NCI-H2029 treated with DMSO at 0.1 percent for 48 hours (cell line): ENCODE measurements around the gene USB1.

Experiments used
- DNase-seq: peaks from one replicate; lab custom pipeline; 2025; lab: John Stamatoyannopoulos, UW

USB1 gene

DNA sequence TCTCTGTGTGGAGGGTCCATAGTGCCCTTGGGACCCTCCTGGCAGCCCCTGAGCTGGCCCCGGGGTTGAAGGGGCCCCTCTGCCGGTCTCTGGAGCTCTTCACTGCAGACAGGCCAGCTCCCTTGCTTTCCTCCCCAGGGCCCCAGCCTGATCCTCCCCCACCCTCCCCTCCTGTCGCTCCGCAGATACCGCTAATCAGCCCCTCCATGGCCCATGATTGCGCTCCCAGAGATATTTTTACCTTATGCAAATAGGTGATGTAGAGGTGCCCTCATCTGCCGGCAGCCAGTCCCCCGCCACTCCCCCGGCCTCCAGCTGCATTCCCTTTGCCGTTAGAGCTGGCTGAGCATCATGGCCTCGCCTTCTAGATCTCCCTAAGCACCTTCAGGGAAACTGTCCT lies 33.6 kb downstream of the USB1 start:
- DNase-seq: no peak

DNA sequence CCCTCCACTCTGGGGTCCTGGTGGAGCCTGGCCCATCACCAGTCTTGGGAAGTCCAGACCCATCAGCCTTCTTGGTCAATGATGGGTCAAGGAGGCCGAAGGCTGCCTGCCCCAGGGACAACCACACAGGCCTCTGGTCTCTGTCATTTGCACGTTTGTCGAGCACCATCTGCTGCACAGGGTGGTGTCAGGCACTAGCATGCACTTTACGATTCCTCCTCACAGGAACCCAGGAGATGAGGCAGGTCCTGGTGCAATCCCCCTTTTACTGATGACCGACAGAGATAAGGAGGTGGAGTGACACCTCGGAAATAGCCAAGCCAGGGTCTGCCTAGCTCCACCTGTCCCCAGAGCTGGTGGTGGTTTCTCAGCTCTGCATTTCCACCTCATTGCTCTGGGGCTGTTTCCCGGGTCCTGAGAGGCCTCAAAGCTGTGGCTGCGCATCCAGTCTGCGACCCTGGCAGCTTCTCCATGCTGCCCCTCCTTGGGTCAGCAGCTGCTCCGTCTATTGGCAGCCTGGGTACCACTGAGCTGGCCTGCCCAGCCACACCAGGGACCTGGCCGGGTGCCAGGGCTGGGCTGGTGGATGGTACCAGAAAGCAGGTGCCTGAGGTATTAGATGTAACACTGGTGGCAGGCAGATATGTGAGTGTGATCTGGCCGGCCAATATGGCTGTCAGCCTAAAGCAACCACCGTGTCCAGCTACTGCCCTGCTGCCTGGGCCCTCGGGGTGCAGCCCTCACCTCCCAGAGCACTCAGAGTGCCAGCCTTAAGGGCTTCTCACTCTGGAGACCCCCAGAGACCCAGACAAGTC lies 34.4 kb downstream of the USB1 start:
- DNase-seq: no peak

DNA sequence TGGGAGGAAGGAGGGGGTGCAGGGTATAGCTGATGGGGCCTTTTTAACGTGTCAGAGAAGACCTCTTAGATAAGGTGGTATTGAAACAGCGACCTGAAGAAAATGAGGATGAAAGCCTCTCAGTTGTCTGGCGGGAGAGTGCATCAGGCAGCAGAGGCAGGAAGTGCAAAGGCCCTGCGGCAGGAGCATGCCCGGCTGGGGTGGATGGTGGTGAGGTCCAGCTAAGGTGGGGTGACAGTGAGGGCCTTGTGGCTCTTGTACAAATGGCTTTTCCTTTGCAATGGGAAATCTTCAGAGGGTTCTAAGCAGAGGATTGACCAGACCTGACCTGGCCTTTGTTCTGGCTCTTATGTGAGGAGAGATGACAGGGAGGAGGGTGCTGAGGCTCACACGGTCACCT lies 35.7 kb downstream of the USB1 start:
- DNase-seq: no peak

GRCh38 chr16:58037365-58038057 lies 36.3 kb downstream of the USB1 start:
- DNase-seq: no peak

DNA sequence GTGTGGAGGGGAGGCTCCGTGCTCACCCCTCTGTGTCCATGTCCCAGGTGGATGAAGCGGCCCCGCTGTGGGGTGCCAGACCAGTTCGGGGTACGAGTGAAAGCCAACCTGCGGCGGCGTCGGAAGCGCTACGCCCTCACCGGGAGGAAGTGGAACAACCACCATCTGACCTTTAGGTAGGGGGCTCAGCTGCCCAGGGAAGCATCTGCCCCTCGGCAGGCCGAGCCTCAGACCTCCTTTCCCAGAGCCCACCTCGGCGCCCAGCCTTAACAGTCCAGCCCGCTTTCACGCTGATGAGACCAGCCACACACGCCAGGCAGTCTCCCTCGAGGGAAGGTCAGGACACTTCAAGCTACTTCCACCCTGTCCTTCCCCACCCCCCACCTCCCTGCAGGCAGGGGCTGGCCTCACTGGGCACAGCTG lies 37.0 kb downstream of the USB1 start:
- DNase-seq: no peak

- DNase-seq: no peak
Measured at GRCh38 chr16:58039829-58040495, 38.8 kb downstream of the USB1 start.

- DNase-seq: no peak
Measured at GRCh38 chr16:58040496-58040846, 39.3 kb downstream of the USB1 start.

- DNase-seq: no peak
Measured at GRCh38 chr16:58040945-58041627, 39.9 kb downstream of the USB1 start.

DNA sequence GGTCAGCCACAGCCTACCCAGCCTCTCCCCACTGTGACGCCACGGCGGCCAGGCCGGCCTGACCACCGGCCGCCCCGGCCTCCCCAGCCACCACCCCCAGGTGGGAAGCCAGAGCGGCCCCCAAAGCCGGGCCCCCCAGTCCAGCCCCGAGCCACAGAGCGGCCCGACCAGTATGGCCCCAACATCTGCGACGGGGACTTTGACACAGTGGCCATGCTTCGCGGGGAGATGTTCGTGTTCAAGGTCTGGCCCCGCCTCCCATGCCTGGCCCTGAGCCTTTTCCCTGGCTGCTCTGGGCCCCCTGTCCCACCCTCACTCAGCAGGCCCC lies 40.4 kb downstream of the USB1 start:
- DNase-seq: no peak

DNA sequence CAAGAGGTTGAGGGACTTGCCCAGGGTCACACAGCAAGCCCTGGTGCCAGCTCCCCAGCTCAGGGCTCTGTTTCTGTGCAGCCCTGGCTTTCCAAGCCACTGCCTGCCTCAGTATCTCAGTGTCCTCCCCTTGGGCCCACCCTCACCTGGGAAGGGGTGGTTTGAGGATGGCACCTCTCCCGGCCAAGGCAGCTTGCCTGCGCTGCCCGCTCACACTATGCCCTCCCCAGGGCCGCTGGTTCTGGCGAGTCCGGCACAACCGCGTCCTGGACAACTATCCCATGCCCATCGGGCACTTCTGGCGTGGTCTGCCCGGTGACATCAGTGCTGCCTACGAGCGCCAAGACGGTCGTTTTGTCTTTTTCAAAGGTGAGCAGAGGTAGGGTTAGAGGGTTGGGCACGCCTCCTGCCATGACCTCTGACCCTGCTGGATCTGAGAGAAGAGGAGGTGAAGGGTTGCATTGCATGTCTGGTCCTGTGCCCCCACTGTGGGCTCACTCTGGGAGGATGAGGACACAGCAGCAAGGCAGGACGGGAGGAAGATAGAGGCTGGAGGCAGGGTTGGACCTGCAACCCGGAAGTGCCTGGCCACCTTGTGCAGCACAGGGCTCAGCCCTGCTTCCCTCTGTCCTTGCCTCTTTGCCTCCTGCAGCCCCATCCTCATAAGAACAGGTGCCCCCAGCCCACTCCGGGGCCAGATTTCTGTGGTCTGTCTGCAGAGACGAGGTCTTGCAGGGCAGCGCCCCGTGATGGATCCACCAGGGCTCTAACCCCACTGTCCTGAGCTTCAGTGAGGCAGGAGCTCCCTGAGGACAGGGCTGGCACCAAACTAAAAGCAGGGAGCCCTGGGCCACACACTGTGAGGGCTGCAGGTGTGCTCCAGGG lies 41.0 kb downstream of the USB1 start:
- DNase-seq: no peak

DNA sequence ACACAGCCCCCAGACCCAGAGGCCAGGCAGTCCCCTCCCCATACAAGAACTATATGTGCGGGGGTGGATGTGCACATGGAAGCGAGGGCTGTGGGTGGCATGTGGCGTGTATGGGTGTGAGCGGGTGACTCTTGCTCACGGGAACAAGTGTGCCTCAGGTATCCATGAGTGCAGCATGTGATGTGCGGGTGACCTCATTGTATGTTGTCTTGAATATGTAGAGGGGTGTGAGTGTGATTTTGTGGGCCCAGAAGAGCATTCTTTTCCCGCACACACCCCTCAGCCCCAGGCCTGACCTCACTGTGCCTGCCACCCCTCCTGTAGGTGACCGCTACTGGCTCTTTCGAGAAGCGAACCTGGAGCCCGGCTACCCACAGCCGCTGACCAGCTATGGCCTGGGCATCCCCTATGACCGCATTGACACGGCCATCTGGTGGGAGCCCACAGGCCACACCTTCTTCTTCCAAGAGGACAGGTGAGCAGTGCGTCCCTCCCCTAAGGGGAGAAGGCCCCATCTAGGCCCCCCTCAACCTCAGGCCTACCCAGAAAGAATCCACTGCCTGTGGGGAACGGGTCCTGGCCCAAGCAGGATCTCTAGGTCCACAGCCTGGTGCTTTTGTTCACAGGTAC lies 41.8 kb downstream of the USB1 start:
- no peak for DNase-seq

DNA sequence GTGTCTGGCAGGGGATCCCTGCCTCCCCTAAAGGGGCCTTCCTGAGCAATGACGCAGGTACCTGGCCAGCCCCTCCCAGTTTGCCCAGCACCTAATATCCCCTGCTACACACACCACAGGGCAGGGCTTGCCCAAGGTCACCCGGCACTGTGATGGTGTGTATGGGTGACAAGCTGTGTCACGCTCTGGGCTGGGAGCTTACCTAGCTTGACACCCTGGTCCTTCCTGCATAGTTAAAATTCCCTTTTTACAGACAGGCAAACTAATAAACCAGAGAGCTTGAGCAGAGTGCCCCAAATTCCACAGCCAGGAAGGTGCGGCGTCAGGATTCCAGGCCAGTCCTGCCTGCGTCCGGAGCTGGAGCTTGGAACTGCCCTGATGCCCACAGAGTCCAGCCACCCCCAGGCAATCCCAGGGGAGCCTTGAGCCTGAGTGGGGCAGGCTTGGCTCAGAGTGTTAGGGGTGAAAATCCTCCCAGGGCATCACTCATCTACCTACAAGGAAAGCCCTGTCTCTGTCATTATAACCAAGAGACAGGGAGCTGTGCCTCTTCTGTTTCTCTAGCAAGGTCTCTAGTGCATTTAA lies 42.5 kb downstream of the USB1 start:
- DNase-seq: no peak

GRCh38 chr16:58044266-58045019 lies 43.2 kb downstream of the USB1 start:
- DNase-seq: no peak

DNA sequence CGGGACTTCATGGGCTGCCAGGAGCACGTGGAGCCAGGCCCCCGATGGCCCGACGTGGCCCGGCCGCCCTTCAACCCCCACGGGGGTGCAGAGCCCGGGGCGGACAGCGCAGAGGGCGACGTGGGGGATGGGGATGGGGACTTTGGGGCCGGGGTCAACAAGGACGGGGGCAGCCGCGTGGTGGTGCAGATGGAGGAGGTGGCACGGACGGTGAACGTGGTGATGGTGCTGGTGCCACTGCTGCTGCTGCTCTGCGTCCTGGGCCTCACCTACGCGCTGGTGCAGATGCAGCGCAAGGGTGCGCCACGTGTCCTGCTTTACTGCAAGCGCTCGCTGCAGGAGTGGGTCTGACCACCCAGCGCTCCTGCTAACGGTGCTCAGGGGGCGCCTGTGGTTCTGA lies 43.9 kb downstream of the USB1 start:
- DNase-seq: no peak

DNA sequence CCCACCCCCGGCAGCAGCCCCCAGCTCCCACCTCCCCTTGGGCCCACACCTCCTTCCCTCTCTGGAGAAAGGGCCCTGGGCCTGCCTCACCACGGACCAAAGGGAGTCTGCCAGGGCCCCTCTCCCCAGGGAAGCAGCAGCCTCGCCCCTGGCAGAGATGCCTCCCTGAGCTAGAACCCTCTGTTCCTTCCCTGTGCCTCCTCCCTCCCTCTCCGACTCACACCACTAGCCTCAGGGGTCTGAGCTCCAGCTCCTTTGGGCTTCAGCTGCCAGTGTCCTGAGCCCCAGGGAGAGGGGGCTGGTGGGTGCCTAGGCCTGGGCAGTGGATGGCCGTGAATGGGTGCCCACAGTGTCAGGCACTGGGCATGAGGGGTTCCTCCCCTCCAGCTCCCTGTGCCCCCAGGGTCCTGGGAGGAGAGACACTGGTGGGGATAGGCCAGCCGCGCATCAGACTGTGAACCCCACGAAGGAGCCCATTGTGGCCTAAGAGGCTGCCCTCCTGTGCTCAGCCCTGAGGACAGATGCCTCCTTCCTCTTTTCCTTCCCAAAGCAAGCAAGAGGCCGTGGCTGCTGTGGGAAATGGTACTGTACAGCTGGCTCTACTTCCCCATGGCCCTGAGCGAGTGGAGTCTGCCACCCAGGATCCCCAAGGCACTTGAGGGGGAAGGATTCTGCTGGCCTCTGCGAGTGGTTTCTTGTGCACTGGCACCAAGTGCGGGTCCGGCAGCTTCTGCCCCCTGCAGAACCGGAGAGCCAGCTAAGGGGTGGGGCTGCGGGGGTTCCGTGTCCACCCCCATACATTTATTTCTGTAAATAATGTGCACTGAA lies 45.1 kb downstream of the USB1 start:
- DNase-seq: no peak

DNA sequence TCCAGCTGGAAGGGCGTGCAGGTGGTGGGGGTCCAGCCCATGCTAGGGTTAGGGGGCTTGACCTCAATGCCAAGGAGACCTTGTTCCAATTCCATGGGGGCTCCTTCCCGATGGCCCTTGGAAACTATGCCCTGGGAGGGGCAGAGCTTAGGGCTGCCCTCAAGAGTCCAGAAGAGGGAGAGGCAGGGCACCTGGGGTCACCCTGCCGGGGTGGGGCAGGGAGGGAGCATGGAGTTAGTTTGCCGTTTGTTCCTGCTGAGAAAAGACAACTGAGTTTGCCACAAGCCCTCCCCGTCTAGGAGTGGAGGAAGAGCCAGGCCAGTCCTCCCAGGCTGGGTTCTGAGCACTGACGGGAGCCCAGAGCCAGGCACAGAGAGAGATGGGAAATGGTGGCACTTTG lies 45.7 kb downstream of the USB1 start:
- no peak for DNase-seq

- no peak for DNase-seq
Measured at GRCh38 chr16:58047557-58048348, 46.5 kb downstream of the USB1 start.

DNA sequence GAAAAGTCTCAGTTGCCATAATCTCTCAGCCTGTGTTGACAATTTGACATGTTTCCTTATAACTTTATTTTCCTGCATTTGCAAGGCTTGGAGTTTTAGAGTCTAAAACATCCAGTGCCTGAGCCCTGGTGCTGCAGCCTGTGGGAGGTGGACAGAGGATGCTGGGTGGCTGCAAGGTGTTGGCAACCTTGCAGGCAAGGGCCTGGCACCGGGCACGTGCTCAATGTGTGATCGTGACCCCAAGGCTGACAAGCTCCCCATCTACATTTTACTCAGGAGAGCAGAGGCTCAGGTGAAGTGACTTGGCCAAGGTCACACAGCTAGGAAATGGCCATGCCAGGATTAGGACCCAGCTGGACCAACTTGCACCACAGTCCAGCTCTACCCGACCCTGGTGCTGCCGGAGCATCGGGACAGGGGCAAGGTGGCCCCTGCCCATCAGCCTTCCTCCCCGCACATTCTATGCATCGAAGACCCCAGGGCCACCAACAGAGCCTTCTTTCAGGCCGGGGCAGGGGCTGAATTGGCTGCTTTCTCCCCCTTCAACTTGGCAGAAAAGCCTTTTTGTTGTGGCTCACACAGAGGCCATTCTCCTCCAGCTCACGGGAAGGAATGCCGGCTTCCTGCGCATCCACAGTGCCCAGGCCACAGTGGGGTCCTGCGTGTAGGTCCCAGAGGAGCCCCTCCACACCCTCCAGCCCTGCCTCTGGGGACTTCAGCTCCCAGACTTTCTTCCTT lies 47.5 kb downstream of the USB1 start:
- DNase-seq: no peak
